Measurements from ENCODE around the gene SECTM1. TPM values are rescaled to one million over a fixed set of nuclear protein-coding genes. Genes with fewer than 3 reads are reported as not detected.

SECTM1 gene
- total and polyA plus RNA-seq, 2 experiments from 2014 or later = 0.21 to 1.3 TPM

- no peak for TF ChIP-seq NANOG (IDR thresholded peaks at IDR 0.05; ENCODE audit: borderline replicate concordance)
- TF ChIP-seq REST (IDR thresholded peaks at IDR 0.05; ENCODE audit: unreplicated experiment) = no peak
- TF ChIP-seq JUNB (IDR thresholded peaks at IDR 0.05; ENCODE audit: unreplicated experiment) = no peak
- TF ChIP-seq EZH2phosphoT487 (IDR thresholded peaks at IDR 0.05; ENCODE audit: unreplicated experiment) = no peak
- no peak for TF ChIP-seq ZNF331 (CRISPR knock-in tag; IDR thresholded peaks at IDR 0.05; ENCODE audit: low read depth)
- no peak for TF ChIP-seq ZNF114 (CRISPR knock-in tag; IDR thresholded peaks at IDR 0.05)
- no peak for TF ChIP-seq CTCF (conservative IDR thresholded peaks at IDR 0.05; ENCODE audit: low read depth in 2 of 2)
- no peak for TF ChIP-seq POLR2AphosphoS5 (IDR thresholded peaks at IDR 0.05; ENCODE audit: low read depth)
- TF ChIP-seq CREB1 (CRISPR knock-in tag; IDR thresholded peaks at IDR 0.05; ENCODE audit: low read depth) = no peak
- TF ChIP-seq ETS1 (IDR thresholded peaks at IDR 0.05) = no peak
- TF ChIP-seq STAT1 (IDR thresholded peaks at IDR 0.05; ENCODE audit: unreplicated experiment) = no peak
- no peak for TF ChIP-seq EZH2 (IDR thresholded peaks at IDR 0.05; ENCODE audit: low read depth, unreplicated experiment)
- TF ChIP-seq ZNF462 (CRISPR knock-in tag; IDR thresholded peaks at IDR 0.05) = no peak
- peak overlapping the region; percentile 96; the same call in 1 of the 2 replicates for H3K4me3 ChIP-seq
- no peaks in the 10 kb centered on the region for H3K9me2 ChIP-seq (ENCODE audit: insufficient read depth)
- no peak overlapping the region for H3K27ac ChIP-seq (ENCODE audit: low read depth)
- peaks cover 59% of the 10 kb centered on the region for H4K20me1 ChIP-seq (replicated peaks; ENCODE audit: insufficient read depth)
- Mint-ChIP-seq H3K4me3 (peak overlapping the region; percentile 95), H3K27me3 (ENCODE audit: insufficient read depth, low read depth, poor library complexity) (peaks cover 12% of the 10 kb centered on the region), H3K27ac (no peak overlapping the region), H3K36me3 (ENCODE audit: low read depth) (peaks cover 51% of the 10 kb centered on the region), H3K4me1 (peaks cover 40% of the 10 kb centered on the region), H3K9me3 (no peaks in the 10 kb centered on the region; the same call in 2 of the 3 replicates)
- no peak overlapping the region for H2AFZ ChIP-seq
- no peaks in the 10 kb centered on the region for H3K36me3 ChIP-seq (ENCODE audit: insufficient read depth)
- ATAC-seq (no peak), DNase-seq (ENCODE audit: low spot score) (no peak)
- no peaks in the 10 kb centered on the region for H3K27me3 ChIP-seq (ENCODE audit: insufficient read depth)
- peak overlapping the region; percentile 97; the same call in 1 of the 2 replicates for H3K4me2 ChIP-seq
- peaks cover 63% of the 10 kb centered on the region for H3K79me2 ChIP-seq (replicated peaks; ENCODE audit: insufficient read depth)
- no peaks in the 10 kb centered on the region for H3F3A ChIP-seq (replicated peaks; ENCODE audit: low read depth)
- H3K4me1 ChIP-seq (ENCODE audit: insufficient read depth) = peaks cover 9% of the 10 kb centered on the region
Measured at GRCh38 chr17:82271401-82271800, 62.2 kb downstream of the SECTM1 start.
